ENCODE results near the gene ADAMTS6.
"Not testable (repeated sequence)": the region's sequence is repeated elsewhere in the genome, so short reads cannot be mapped to it uniquely, and the experiment has no call there.

The ADAMTS6 gene

GRCh38 chr5:65191554-65192135 lies 290.1 kb downstream of the ADAMTS6 start:
- DNase-seq = no peak

GRCh38 chr5:65190328-65191053 lies 291.2 kb downstream of the ADAMTS6 start:
- DNase-seq = no peak

GRCh38 chr5:65186646-65187227 lies 295.0 kb downstream of the ADAMTS6 start:
- no peak for DNase-seq

GRCh38 chr5:65185468-65185867 lies 296.3 kb downstream of the ADAMTS6 start:
- no peak for DNase-seq

- no peak for DNase-seq
Measured at GRCh38 chr5:65184780-65185179, 296.9 kb downstream of the ADAMTS6 start.

- not testable (repeated sequence) for DNase-seq
Measured at GRCh38 chr5:65174231-65174630, 307.5 kb downstream of the ADAMTS6 start.

GRCh38 chr5:65173130-65173525 lies 308.6 kb downstream of the ADAMTS6 start:
- no peak for DNase-seq

- no peak for DNase-seq
Measured at GRCh38 chr5:65172486-65173129, 309.1 kb downstream of the ADAMTS6 start.

- no peak for DNase-seq
Measured at GRCh38 chr5:65171645-65172044, 310.1 kb downstream of the ADAMTS6 start.

GRCh38 chr5:65163698-65164097 lies 318.0 kb downstream of the ADAMTS6 start:
- DNase-seq = no peak

- DNase-seq = no peak
Measured at GRCh38 chr5:65161655-65162054, 320.1 kb downstream of the ADAMTS6 start.

GRCh38 chr5:65157906-65158603 lies 323.7 kb downstream of the ADAMTS6 start:
- no peak for DNase-seq

GRCh38 chr5:65156933-65157332 lies 324.8 kb downstream of the ADAMTS6 start:
- DNase-seq = no peak

- no peak for DNase-seq
Measured at GRCh38 chr5:65152131-65152530, 329.6 kb downstream of the ADAMTS6 start.

- DNase-seq = no peak
Measured at GRCh38 chr5:65151614-65152013, 330.1 kb downstream of the ADAMTS6 start.

- DNase-seq = no peak
Measured at GRCh38 chr5:65150599-65151304, 331.0 kb downstream of the ADAMTS6 start.

GRCh38 chr5:65149827-65150226 lies 331.9 kb downstream of the ADAMTS6 start:
- DNase-seq = no peak

GRCh38 chr5:65144136-65144871 lies 337.4 kb downstream of the ADAMTS6 start:
- DNase-seq = no peak

GRCh38 chr5:65142511-65143011 lies 339.2 kb downstream of the ADAMTS6 start:
- no peak for DNase-seq

GRCh38 chr5:65142016-65142415 lies 339.7 kb downstream of the ADAMTS6 start:
- no peak for DNase-seq

- no peak for DNase-seq
Measured at GRCh38 chr5:65141493-65141892, 340.2 kb downstream of the ADAMTS6 start.

GRCh38 chr5:65137631-65138030 lies 344.1 kb downstream of the ADAMTS6 start:
- DNase-seq = no peak

All from NCI-H2107 (cell line).